ENCODE measurements around the gene BAZ2B.
"Not testable (repeated sequence)": the region's sequence is repeated elsewhere in the genome, so short reads cannot be mapped to it uniquely, and the experiment has no call there.

The BAZ2B gene

GRCh38 chr2:159538801-159539200 is 77.5 kb downstream of the BAZ2B start:
- no peak for DNase-seq (ENCODE audit: low read depth in 1 of 2, low spot score in 1 of 2)

GRCh38 chr2:159535261-159535660 is 81.1 kb downstream of the BAZ2B start:
- DNase-seq (ENCODE audit: low read depth in 1 of 2, low spot score in 1 of 2) = not testable (repeated sequence)

- DNase-seq (ENCODE audit: low read depth in 1 of 2, low spot score in 1 of 2) = no peak
Measured at GRCh38 chr2:159531475-159531874, 84.9 kb downstream of the BAZ2B start.

GRCh38 chr2:159526433-159526832 is 89.9 kb downstream of the BAZ2B start:
- DNase-seq (ENCODE audit: low read depth in 1 of 2, low spot score in 1 of 2) = no peak

GRCh38 chr2:159525012-159525411 is 91.3 kb downstream of the BAZ2B start:
- no peak for DNase-seq (ENCODE audit: low read depth in 1 of 2, low spot score in 1 of 2)

GRCh38 chr2:159521272-159521671 is 95.1 kb downstream of the BAZ2B start:
- no peak for DNase-seq (ENCODE audit: low read depth in 1 of 2, low spot score in 1 of 2)

GRCh38 chr2:159518321-159519005 is 97.9 kb downstream of the BAZ2B start:
- DNase-seq (ENCODE audit: low read depth in 1 of 2, low spot score in 1 of 2) = no peak

GRCh38 chr2:159516241-159516758 is 100.0 kb downstream of the BAZ2B start:
- peak in 1 of 2 donors; percentile 2 for DNase-seq (ENCODE audit: low read depth in 1 of 2, low spot score in 1 of 2)

GRCh38 chr2:159515441-159515840 is 100.9 kb downstream of the BAZ2B start:
- no peak for DNase-seq (ENCODE audit: low read depth in 1 of 2, low spot score in 1 of 2)

GRCh38 chr2:159513745-159514144 is 102.6 kb downstream of the BAZ2B start:
- no peak for DNase-seq (ENCODE audit: low read depth in 1 of 2, low spot score in 1 of 2)

GRCh38 chr2:159508140-159508539 is 108.2 kb downstream of the BAZ2B start:
- DNase-seq (ENCODE audit: low read depth in 1 of 2, low spot score in 1 of 2) = no peak

GRCh38 chr2:159506764-159507440 is 109.4 kb downstream of the BAZ2B start:
- no peak for DNase-seq (ENCODE audit: low read depth in 1 of 2, low spot score in 1 of 2)

GRCh38 chr2:159506202-159506601 is 110.1 kb downstream of the BAZ2B start:
- no peak for DNase-seq (ENCODE audit: low read depth in 1 of 2, low spot score in 1 of 2)

GRCh38 chr2:159505196-159505595 is 111.2 kb downstream of the BAZ2B start:
- no peak for DNase-seq (ENCODE audit: low read depth in 1 of 2, low spot score in 1 of 2)

GRCh38 chr2:159501743-159502142 is 114.6 kb downstream of the BAZ2B start:
- no peak for DNase-seq (ENCODE audit: low read depth in 1 of 2, low spot score in 1 of 2)

- no peak for DNase-seq (ENCODE audit: low read depth in 1 of 2, low spot score in 1 of 2)
Measured at GRCh38 chr2:159497847-159498246, 118.5 kb downstream of the BAZ2B start.

- no peak for DNase-seq (ENCODE audit: low read depth in 1 of 2, low spot score in 1 of 2)
Measured at GRCh38 chr2:159497256-159497655, 119.1 kb downstream of the BAZ2B start.

GRCh38 chr2:159489476-159489875 is 126.9 kb downstream of the BAZ2B start:
- DNase-seq (ENCODE audit: low read depth in 1 of 2, low spot score in 1 of 2) = no peak

GRCh38 chr2:159484532-159484931 is 131.8 kb downstream of the BAZ2B start:
- DNase-seq (ENCODE audit: low read depth in 1 of 2, low spot score in 1 of 2) = no peak

- no peak for DNase-seq (ENCODE audit: low read depth in 1 of 2, low spot score in 1 of 2)
Measured at GRCh38 chr2:159476329-159476728, 140.0 kb downstream of the BAZ2B start.

GRCh38 chr2:159475793-159476192 is 140.6 kb downstream of the BAZ2B start:
- no peak for DNase-seq (ENCODE audit: low read depth in 1 of 2, low spot score in 1 of 2)

- DNase-seq (ENCODE audit: low read depth in 1 of 2, low spot score in 1 of 2) = no peak
Measured at GRCh38 chr2:159471340-159471739, 145.0 kb downstream of the BAZ2B start.

- no peak for DNase-seq (ENCODE audit: low read depth in 1 of 2, low spot score in 1 of 2)
Measured at GRCh38 chr2:159468257-159468656, 148.1 kb downstream of the BAZ2B start.
